Measurements from ENCODE around the gene GALNT1. TPM values are rescaled to one million over a fixed set of nuclear protein-coding genes. Genes with fewer than 3 reads are reported as not detected.

Gene GALNT1
- total RNA-seq, 4 donors from 2014 or later, result 42.7 to 59.7 (median 54.1) TPM

GRCh38 chr18:35695384-35695783 is 113.8 kb downstream of the GALNT1 start:
- no peak for TF ChIP-seq CTCF (IDR thresholded peaks at IDR 0.05)
- ATAC-seq (ENCODE audit: low FRiP score) (no peak), DNase-seq (ENCODE audit: low spot score) (no peak)

- TF ChIP-seq CTCF (IDR thresholded peaks at IDR 0.05), result no peak
- DNase-seq (ENCODE audit: low spot score), result no peak
- ATAC-seq (ENCODE audit: low FRiP score), result no peak
These were observed 114.3 kb downstream of the GALNT1 start for GRCh38 chr18:35695803-35696202.

DNA sequence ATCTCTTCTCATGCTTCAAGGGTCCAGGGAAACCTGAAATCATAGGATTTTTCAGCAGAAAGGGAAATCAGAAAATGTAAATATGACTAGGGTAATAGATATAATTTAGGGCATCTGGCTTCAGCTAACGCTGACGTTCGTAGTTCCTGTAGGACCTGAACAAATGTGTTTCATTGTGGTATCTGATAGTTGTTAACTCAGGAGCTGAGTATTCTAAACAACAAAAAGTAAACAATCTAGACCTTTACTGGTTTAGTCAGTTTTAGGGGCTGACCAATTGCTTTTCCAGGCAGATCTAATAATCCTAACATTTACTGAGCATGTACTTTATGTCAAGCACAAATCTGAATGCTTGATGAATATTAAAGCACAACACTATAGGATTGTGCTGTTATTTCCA is 114.8 kb downstream of the GALNT1 start:
- ATAC-seq (ENCODE audit: low FRiP score) (no peak), DNase-seq (ENCODE audit: low spot score) (no peak)
- TF ChIP-seq CTCF (IDR thresholded peaks at IDR 0.05), result no peak

DNA sequence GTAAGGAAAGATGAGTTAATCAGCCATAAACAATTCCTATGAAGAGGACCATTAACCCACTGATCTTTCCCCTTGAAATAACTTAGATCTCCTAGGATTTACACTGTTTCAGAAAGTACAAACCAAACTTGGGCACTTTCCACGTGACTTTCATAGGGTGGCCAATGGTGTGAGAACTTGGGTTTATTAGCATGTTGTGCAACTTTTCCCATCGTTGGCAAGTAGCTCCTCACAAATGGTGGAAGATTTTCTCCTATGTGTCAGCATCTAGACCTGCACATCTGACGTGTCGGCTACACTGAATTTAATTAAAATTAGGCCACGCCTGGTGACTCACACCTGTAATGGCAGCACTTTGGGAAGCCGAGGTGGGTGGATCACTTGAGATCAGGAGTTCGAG is 116.3 kb downstream of the GALNT1 start:
- no peak for TF ChIP-seq CTCF (IDR thresholded peaks at IDR 0.05)
- DNase-seq (ENCODE audit: low spot score), result no peak
- ATAC-seq (ENCODE audit: low FRiP score), result no peak

DNA sequence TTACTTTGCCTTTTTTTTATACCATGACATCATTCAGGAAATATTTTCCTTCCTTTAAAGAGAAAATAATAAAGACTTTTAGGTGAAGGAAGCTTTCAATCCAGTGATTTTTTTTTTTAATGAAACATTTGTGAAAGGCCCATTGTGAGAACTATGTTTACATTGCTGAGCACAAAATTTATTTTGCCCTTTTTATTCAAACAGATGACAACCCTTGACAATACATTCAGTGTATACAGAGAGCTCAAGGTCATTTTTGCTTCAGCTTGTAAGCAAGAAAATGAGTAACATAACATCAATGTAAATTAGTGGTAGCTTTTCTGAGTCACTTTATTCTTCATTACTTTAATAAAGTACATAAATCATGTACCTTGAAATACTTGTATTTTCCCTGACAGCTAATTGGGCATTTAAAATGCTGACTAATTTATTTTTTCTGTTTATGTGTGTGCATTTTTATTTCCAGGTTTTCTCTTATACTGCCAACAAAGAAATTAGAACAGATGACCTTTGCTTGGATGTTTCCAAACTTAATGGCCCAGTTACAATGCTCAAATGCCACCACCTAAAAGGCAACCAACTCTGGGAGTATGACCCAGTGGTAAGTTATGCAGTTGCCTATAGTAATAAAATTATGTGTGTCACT is 121.6 kb downstream of the GALNT1 start:
- ATAC-seq (ENCODE audit: low FRiP score) (no peak), DNase-seq (ENCODE audit: low spot score) (no peak)
- TF ChIP-seq CTCF (IDR thresholded peaks at IDR 0.05), result no peak

- DNase-seq (ENCODE audit: low spot score) (no peak), ATAC-seq (ENCODE audit: low FRiP score) (no peak)
- TF ChIP-seq CTCF (IDR thresholded peaks at IDR 0.05), result no peak
These were observed 124.4 kb downstream of the GALNT1 start for GRCh38 chr18:35705988-35706387.

DNA sequence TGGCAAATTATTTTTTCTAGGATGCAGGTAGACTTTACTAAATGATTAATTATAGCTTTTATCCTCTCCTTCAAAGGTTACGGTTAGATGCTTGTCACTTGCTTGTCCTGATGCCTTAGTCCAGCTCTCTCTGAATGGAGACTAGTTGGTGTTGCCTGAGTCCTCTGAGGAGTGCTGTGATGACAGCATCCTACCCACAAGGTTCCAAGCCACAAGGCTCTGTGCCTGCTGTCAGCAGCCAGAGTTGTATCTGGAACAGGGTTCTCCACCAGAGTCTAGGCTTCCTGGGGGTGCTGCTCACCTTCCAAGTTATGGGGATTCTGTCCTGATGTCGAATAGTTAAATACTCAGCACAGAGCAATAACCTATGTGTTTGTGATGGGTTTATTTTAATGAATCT is 125.7 kb downstream of the GALNT1 start:
- DNase-seq (ENCODE audit: low spot score) (no peak), ATAC-seq (ENCODE audit: low FRiP score) (no peak)
- TF ChIP-seq CTCF (IDR thresholded peaks at IDR 0.05), result no peak
